BJ (cell line): ENCODE data around the gene MB. TPM values are rescaled to one million over a fixed set of nuclear protein-coding genes. Genes with fewer than 3 reads are reported as not detected.

Experiments
- CTCF ChIA-PET: fragments of 350-600 bp; formaldehyde crosslinking; extraction: SDS; loops from one replicate; lab custom pipeline; 2021; ENCODE audit warnings: antibody characterized with exemption, inconsistent platforms; lab: Yijun Ruan, JAX
- POLR2A ChIA-PET: fragments of 300-600 bp; sonication (Branson Sonifier 250); formaldehyde crosslinking; extraction: SDS; loops from one replicate; lab custom pipeline; 2021; ENCODE audit warnings: antibody characterized with exemption; lab: Charles Lee
- DNase-seq: peaks from one replicate; pipeline ENCODE4 v3.0.0-alpha.2; 2011; ENCODE audit warnings: low read depth
- H3K27me3 ChIP-seq: 2 replicates; pipeline ENCODE4 v1.6.0; 2011; ENCODE audit warnings: low read length; ENCODE audit not compliant: control insufficient read depth, insufficient read depth
- H3K36me3 ChIP-seq: 2 replicates; pipeline ENCODE4 v1.5.1; 2011; ENCODE audit warnings: low read length; ENCODE audit not compliant: control insufficient read depth, insufficient read depth
- H3K4me3 ChIP-seq: 2 replicates; pipeline ENCODE4 v1.5.1; 2011; ENCODE audit warnings: low read depth, mild to moderate bottlenecking, control low read depth, low read length
- CTCF ChIP-seq: IDR thresholded peaks from 2 replicates; pipeline ENCODE4 v1.5.1; 2011; ENCODE audit warnings: low read depth, mild to moderate bottlenecking, control low read depth, inconsistent platforms, low read length, moderate library complexity; ENCODE audit not compliant: insufficient read depth
- polyA plus RNA-seq: library from polyadenylated mRNA; depleted of rRNA; stranded (reverse); fragments of >200 nt; gene quantifications from 2 replicates; pipeline ENCODE4 v1.2.3, GENCODE V29; 2011

Gene MB
- polyA plus RNA-seq, 1 experiment, result not detected

DNA sequence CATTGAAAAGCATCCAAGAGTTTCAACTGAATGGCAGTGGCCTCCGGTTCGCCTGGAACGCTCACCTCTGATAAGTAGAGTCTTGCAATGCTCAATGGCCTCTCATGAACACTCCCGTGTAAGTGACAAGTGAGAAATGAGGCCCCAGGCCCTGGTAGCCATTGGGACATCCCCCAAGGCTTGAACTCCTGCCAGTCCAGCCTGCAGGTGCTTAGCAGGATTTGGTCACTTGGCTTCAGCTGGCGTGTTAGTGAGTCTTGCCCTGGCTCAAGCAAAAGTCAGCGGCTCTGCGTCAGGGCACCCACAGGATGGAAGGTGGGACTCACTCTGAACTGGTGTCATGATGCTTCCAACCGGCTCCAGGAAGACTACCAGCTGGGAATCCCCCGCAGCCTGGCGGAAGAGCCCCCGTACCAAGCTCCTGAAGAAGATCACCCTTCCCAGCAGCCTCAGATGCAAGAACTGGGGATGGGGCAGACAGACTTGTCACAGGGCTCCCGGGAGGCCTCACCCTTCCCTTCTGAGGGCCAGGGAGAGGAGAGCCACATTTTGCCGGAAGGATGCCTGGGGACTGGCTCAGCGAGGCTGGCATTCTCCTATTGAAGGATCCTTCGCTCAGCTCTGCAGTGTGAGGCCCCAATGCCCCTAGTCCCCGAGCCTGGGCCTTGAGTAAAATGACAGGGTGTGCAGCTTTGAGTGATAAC lies 19.3 kb downstream of the MB start:
- ChIA-PET CTCF (interaction anchor here (1.2 kb wide), 1 partner anchor 167 kb away, joined by 3 read pairs; no protein-coding TSS in a partner anchor), POLR2A (no interaction called here)
- Histone ChIP-seq H3K36me3 (no peaks in the 10 kb centered on the region), H3K27me3 (no peaks in the 10 kb centered on the region), H3K4me3 (no peak overlapping the region)
- TF ChIP-seq CTCF, result no peak
- DNase-seq, result no peak

DNA sequence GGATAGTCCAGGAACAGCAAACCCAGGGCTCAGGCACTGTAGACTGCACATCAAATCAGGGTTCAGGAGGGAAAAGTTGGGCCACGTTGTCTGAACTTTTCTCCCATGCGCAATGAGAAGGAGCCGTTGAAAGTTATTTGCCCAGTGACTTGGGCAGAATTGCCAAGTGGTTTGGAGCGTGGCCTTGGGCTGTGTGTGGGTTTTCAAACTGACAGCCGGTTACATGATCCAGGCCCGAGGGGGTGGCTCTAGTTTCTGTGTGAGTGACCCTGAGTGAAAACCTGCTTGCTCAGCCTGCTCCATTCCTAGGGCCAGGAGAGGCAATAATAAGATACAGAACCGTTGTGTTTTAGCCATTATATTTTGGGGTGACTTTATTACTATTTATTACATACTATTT lies 20.3 kb downstream of the MB start:
- Histone ChIP-seq H3K36me3 (no peaks in the 10 kb centered on the region), H3K4me3 (no peak overlapping the region), H3K27me3 (no peaks in the 10 kb centered on the region)
- ChIA-PET POLR2A (no interaction called here), CTCF (no interaction called here)
- no peak for TF ChIP-seq CTCF
- no peak for DNase-seq

- CTCF ChIA-PET, result no interaction called here
- no peak for TF ChIP-seq CTCF
Observed at GRCh38 chr22:35594686-35595085, 22.4 kb downstream of the MB start.

GRCh38 chr22:35593891-35594470 lies 23.1 kb downstream of the MB start:
- Histone ChIP-seq H3K27me3 (no peaks in the 10 kb centered on the region), H3K36me3 (no peaks in the 10 kb centered on the region), H3K4me3 (no peak overlapping the region)
- TF ChIP-seq CTCF, result no peak
- no peak for DNase-seq
- ChIA-PET CTCF (no interaction called here), POLR2A (no interaction called here)

More at GRCh38 chr22:35594686-35595085, 22.4 kb downstream of the MB start:
- no peaks in the 10 kb centered on the region for H3K36me3 ChIP-seq
- no peak overlapping the region for H3K4me3 ChIP-seq
- H3K27me3 ChIP-seq, result no peaks in the 10 kb centered on the region
- POLR2A ChIA-PET, result no interaction called here
- no peak for DNase-seq

DNA sequence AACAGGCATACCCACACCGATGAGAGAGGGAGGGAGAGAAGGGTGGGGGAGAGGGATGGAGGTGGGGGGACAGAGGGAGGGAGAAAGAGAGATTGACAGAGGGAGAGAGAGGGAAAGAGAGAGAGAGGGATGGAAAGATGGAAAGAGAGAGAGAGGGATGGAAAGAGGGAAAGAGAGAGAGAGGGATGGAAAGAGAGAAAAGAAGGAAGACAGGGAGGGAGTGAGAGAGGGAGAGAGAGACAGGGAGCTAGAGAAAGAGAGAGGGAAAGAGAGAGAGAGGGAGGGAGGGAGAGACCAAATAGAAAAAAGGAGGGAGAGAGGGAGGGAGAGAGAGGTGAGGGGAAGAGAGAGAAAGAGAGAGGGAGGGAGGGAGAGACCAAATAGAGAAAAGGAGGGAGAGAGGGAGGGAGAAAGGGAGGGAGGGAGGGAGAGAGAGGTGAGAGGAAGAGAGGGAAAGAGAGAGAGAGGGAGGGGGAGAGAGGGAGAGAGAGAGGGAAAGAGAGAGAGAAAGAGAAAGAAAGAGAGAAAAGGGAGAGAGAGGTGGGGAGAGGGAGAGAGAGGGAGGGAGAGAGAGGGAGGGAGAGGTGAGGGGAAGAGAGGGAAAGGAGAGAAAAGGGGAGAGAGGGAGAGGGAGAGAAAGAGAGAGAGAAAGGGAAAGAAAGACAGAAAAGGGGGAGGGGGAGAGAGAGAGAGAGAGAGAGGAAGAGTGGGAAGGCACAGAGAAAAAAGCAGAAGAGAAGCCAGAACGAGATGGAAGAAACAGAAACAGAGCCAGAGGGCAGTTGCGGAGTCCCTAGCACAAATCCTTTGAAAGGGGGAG lies 23.8 kb downstream of the MB start:
- H3K36me3 ChIP-seq, result no peaks in the 10 kb centered on the region
- CTCF ChIA-PET, result interaction anchor here (0.8 to 1.9 kb wide), 4 partner anchors 10 to 242 kb away, joined by 4 to 8 read pairs (median 6); no protein-coding TSS in a partner anchor
- no peak for DNase-seq
- no peak for TF ChIP-seq CTCF
- POLR2A ChIA-PET, result no interaction called here
- no peaks in the 10 kb centered on the region for H3K27me3 ChIP-seq
- H3K4me3 ChIP-seq, result no peak overlapping the region
